ENCODE results near the gene CACNG5. TPM values are rescaled to one million over a fixed set of nuclear protein-coding genes. Genes with fewer than 3 reads are reported as not detected.

Gene CACNG5
- total RNA-seq, 1 donor from 2014 or later, result not detected

GRCh38 chr17:66819466-66819865, 15.5 kb upstream of the CACNG5 start:
- Mint-ChIP-seq H3K36me3 (ENCODE audit: low read depth) (peaks cover 2% of the 10 kb centered on the region), H3K4me1 (peaks cover 15% of the 10 kb centered on the region), H3K27ac (ENCODE audit: unreplicated experiment) (no peak overlapping the region), H3K4me3 (no peak overlapping the region), H3K9me3 (peaks cover 7% of the 10 kb centered on the region), H3K27me3 (ENCODE audit: low read depth) (no peaks in the 10 kb centered on the region)
- no peak for TF ChIP-seq CTCF (conservative IDR thresholded peaks at IDR 0.05)
- no peak for DNase-seq (ENCODE audit: low read depth, low spot score)

GRCh38 chr17:66822009-66822408, 12.9 kb upstream of the CACNG5 start:
- peaks cover 2% of the 10 kb centered on the region for H3K36me3 Mint-ChIP-seq (ENCODE audit: low read depth)
- no peak overlapping the region for H3K27ac Mint-ChIP-seq (ENCODE audit: unreplicated experiment)
- no peak for DNase-seq (ENCODE audit: low read depth, low spot score)
- TF ChIP-seq CTCF (conservative IDR thresholded peaks at IDR 0.05), result no peak
- H3K4me3 Mint-ChIP-seq, result no peak overlapping the region
- peaks cover 15% of the 10 kb centered on the region for H3K4me1 Mint-ChIP-seq
- H3K27me3 Mint-ChIP-seq (ENCODE audit: low read depth), result peaks cover 7% of the 10 kb centered on the region
- H3K9me3 Mint-ChIP-seq, result peaks cover 7% of the 10 kb centered on the region

GRCh38 chr17:66826856-66827255, 8.1 kb upstream of the CACNG5 start:
- no peaks in the 10 kb centered on the region for H3K9me3 Mint-ChIP-seq
- H3K36me3 Mint-ChIP-seq (ENCODE audit: low read depth), result no peaks in the 10 kb centered on the region
- DNase-seq (ENCODE audit: low read depth, low spot score), result no peak

GRCh38 chr17:66829386-66829864, 5.5 kb upstream of the CACNG5 start:
- H3K36me3 Mint-ChIP-seq (ENCODE audit: low read depth), result no peaks in the 10 kb centered on the region
- no peaks in the 10 kb centered on the region for H3K9me3 Mint-ChIP-seq
- H3K27me3 Mint-ChIP-seq (ENCODE audit: low read depth), result peaks cover 71% of the 10 kb centered on the region
- peak; percentile 45 for DNase-seq (ENCODE audit: low read depth, low spot score)
- H3K4me1 Mint-ChIP-seq, result peaks cover 16% of the 10 kb centered on the region
- H3K27ac Mint-ChIP-seq (ENCODE audit: unreplicated experiment), result no peak overlapping the region
- H3K4me3 Mint-ChIP-seq, result no peak overlapping the region
- TF ChIP-seq CTCF (conservative IDR thresholded peaks at IDR 0.05), result no peak

More at GRCh38 chr17:66826856-66827255, 8.1 kb upstream of the CACNG5 start:
- H3K27me3 Mint-ChIP-seq (ENCODE audit: low read depth), result peaks cover 48% of the 10 kb centered on the region
- H3K4me1 Mint-ChIP-seq, result peaks cover 11% of the 10 kb centered on the region
- no peak overlapping the region for H3K27ac Mint-ChIP-seq (ENCODE audit: unreplicated experiment)
- no peak for TF ChIP-seq CTCF (conservative IDR thresholded peaks at IDR 0.05)
- H3K4me3 Mint-ChIP-seq, result no peak overlapping the region

GRCh38 chr17:66829883-66830282, 5.0 kb upstream of the CACNG5 start:
- Mint-ChIP-seq H3K9me3 (no peaks in the 10 kb centered on the region), H3K36me3 (ENCODE audit: low read depth) (no peaks in the 10 kb centered on the region), H3K4me3 (no peak overlapping the region), H3K27me3 (ENCODE audit: low read depth) (peaks cover 75% of the 10 kb centered on the region), H3K27ac (ENCODE audit: unreplicated experiment) (no peak overlapping the region), H3K4me1 (peaks cover 16% of the 10 kb centered on the region)
- TF ChIP-seq CTCF (conservative IDR thresholded peaks at IDR 0.05), result no peak
- no peak for DNase-seq (ENCODE audit: low read depth, low spot score)

Measured in neural crest cell (in vitro differentiated cells).